Caki2 (cell line): ENCODE measurements around the gene DLK2. TPM values are rescaled to one million over a fixed set of nuclear protein-coding genes. Genes with fewer than 3 reads are reported as not detected.
"Not testable (repeated sequence)": the region's sequence is repeated elsewhere in the genome, so short reads cannot be mapped to it uniquely, and the experiment has no call there.

Experiments used
- DNase-seq: peaks from one replicate; pipeline ENCODE4 v3.0.0-alpha.2; 2015; ENCODE audit warnings: low read depth
- in situ Hi-C: cut with HindIII; loops from 2 replicates; pipeline ENCODE4 v1.10.0; 2016; ENCODE audit warnings: low sequenced_read_pairs, low pct_unique_long_range_greater_than_20kb, mixed read lengths
- total RNA-seq: library from RNA; depleted of rRNA; stranded (reverse); fragments of >200 nt; shearing (Covaris generic); gene quantifications from 2 replicates; pipeline ENCODE4 v1.2.3, GENCODE V29; 2014; ENCODE audit warnings: low replicate concordance

Gene DLK2
- total RNA-seq, 1 experiment from 2014 or later, result 0.07 TPM

DNA sequence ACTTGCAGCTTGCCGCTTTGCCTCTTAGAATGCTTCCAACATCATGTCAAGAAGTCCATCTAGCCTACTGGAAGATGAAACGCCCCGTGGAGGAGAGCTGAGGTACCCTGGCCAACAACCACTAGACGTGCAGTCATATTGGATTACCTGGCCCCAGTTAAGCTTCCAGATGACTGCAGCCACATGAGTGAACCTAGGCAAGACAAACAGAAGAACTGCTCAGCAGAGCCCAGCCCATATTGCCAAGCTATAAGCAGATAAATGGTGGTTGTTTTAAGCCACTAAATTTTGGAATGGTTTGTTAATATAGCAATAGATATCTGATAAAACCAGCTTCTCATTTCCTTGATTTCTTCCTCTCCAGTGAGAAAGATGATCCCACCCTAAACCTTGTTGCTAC is 4.7 kb upstream of the DLK2 start:
- no peak for DNase-seq
- in situ Hi-C loops, result no loop called here

DNA sequence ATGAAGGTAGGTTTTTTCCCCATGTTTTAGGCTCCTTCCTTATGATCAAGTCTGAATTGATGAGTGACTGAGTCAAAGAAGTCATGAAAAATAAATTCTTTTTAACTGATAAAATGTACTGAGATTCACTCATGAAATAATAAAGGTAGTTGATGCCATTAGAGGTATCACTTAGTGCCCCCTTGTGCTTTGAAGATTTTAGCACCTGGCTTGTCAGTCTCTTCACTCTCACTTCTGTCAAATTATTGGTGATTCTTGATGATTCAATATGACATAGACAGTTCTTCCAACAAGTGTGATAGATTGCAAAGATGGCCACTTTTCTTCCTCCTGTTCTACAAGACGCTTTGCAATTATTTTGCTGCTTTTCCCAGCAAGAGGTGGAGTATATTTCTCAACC is 4.2 kb upstream of the DLK2 start:
- DNase-seq, result no peak
- in situ Hi-C loops, result no loop called here

DNA sequence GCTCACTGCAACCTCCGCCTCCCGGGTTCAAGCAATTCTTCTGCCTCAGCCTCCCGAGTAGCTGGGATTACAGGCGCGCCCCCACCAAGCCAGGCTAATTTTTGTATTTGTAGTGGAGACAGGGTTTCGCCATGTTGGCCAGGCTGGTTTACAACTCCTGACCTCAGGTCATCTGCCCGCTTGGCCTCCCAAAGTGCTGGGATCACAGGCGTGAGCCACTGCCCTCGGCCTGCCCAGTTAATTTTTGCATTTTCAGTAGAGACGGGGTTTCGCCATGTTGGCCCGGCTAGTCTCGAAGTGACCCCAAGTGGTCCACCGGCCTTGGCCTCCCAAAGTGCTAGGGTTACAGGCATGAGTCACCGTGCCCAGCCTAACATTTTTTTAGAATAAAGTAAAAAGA is 2.8 kb upstream of the DLK2 start:
- in situ Hi-C loops, DNase-seq: not testable (repeated sequence)

- in situ Hi-C loops, result no loop called here
- DNase-seq, result no peak
Measured at GRCh38 chr6:43457643-43458042, 2.3 kb upstream of the DLK2 start.

- peak; percentile 77 for DNase-seq
- in situ Hi-C loops, result no loop called here
Measured at GRCh38 chr6:43454696-43455530, 435 bp downstream of the DLK2 start.

DNA sequence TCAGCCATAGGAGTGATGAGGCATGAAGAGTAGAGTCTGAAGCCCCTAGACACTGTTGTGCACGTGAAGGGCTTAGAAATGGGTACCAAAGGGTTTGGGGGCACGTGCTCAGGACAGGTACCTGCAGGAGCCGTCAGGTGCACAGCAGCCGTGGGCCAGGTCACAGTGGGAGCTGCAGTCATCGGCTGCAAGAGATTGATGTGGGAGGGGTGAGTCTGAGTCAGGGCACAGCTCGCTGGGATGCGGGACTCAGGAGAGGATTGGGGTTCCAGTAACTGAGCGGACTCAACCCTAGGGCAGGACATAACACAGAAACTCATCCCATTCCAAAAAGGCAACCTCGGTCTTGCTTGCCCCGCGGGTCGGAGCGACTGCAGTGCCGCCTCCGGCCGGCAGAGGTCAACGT is 1.1 kb downstream of the DLK2 start:
- in situ Hi-C loops, result no loop called here
- DNase-seq, result no peak

GRCh38 chr6:43453831-43454230 is 1.5 kb downstream of the DLK2 start:
- in situ Hi-C loops, result no loop called here
- no peak for DNase-seq

- DNase-seq, result no peak
- in situ Hi-C loops, result no loop called here
Measured at GRCh38 chr6:43452896-43453295, 2.5 kb downstream of the DLK2 start.

- DNase-seq, result no peak
- in situ Hi-C loops, result no loop called here
Measured at GRCh38 chr6:43451939-43452338, 3.4 kb downstream of the DLK2 start.

- DNase-seq, result no peak
- in situ Hi-C loops, result no loop called here
Measured at GRCh38 chr6:43451348-43451747, 4.0 kb downstream of the DLK2 start.

GRCh38 chr6:43450699-43451131 is 4.6 kb downstream of the DLK2 start:
- DNase-seq, result no peak
- in situ Hi-C loops, result no loop called here

DNA sequence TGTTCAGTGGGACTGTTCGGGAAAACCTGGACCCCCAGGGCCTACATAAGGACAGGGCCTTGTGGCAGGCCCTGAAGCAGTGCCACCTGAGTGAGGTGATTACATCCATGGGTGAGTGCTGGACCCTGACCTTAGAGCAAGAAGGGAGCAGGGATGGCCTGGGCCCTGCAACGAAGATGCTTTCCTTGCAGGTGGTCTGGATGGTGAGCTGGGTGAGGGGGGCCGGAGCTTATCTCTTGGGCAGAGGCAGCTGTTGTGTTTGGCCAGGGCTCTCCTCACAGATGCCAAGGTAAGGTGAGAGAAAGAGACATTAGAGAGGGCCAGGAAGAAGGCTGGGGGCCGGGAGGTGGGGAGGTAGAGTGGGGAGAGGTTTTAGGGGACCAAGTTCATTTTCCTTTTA is 6.4 kb downstream of the DLK2 start:
- in situ Hi-C loops, result no loop called here
- DNase-seq, result no peak

- in situ Hi-C loops, result no loop called here
- no peak for DNase-seq
Measured at GRCh38 chr6:43447604-43448003, 7.7 kb downstream of the DLK2 start.

DNA sequence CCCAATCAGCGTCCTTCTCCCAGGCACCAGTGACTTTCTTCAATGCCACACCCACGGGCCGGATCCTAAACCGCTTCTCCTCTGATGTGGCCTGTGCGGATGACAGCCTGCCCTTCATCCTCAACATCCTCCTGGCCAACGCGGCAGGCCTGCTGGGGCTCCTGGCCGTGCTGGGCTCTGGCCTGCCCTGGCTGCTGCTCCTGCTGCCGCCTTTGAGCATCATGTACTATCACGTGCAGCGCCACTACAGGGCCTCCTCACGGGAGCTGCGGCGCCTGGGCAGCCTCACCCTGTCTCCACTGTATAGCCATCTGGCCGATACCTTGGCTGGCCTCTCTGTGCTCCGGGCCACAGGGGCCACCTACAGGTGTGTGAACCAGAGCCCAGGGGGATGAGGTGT is 9.8 kb downstream of the DLK2 start:
- no peak for DNase-seq
- in situ Hi-C loops, result no loop called here

- in situ Hi-C loops, result no loop called here
- DNase-seq, result no peak
Measured at GRCh38 chr6:43444582-43444981, 10.8 kb downstream of the DLK2 start.

DNA sequence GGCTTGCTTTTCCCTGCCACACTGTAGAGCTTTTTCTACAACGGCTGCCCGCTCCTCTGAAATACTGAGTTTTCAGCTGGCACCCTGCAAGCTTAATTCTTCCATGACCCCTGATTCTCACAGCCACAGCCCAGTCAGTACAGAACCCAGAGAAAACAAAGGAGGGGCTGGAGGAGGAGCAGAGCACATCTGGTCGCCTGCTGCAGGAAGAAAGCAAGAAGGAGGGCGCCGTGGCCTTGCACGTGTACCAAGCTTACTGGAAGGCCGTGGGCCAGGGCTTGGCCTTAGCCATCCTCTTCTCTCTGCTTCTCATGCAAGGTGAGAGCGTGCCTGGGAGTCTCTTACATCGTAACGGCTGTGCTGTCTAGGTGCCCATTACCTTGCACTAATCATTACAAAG is 11.3 kb downstream of the DLK2 start:
- in situ Hi-C loops, result no loop called here
- no peak for DNase-seq

DNA sequence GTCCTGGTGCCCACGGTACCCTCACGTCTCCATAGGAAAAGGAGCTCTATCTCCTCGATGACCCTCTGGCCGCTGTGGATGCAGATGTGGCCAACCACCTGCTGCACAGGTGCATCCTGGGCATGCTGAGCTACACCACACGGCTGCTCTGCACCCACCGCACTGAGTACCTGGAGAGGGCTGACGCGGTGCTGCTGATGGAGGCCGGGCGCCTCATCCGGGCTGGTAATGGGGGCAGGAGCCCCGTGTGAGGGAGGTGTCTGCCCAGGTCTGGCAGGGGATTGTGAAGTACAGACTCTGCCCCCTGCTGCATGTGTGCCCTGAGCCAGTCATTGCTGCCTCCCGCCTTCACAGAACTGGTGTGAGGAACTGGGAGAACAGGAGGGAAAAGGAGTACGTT is 12.4 kb downstream of the DLK2 start:
- in situ Hi-C loops, result no loop called here
- DNase-seq, result no peak

DNA sequence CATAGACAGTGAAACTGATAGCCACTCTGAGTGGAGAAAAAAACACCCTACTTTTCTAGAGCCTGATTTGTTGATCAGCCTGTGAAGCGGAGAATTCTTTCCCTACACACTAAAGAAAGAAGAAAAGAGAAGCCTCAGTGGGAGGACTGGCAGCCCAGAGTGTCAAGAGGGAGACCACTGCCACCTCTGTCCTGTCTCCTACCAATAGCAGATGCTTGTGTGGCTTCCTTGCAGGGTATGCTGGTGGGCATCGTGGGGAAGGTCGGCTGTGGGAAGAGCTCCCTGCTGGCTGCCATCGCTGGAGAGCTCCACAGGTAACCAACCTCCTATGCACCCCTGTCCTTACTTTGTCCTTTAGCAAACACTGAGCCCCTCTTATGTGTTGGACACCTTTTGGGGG is 17.6 kb downstream of the DLK2 start:
- no peak for DNase-seq
- in situ Hi-C loops, result no loop called here

DNA sequence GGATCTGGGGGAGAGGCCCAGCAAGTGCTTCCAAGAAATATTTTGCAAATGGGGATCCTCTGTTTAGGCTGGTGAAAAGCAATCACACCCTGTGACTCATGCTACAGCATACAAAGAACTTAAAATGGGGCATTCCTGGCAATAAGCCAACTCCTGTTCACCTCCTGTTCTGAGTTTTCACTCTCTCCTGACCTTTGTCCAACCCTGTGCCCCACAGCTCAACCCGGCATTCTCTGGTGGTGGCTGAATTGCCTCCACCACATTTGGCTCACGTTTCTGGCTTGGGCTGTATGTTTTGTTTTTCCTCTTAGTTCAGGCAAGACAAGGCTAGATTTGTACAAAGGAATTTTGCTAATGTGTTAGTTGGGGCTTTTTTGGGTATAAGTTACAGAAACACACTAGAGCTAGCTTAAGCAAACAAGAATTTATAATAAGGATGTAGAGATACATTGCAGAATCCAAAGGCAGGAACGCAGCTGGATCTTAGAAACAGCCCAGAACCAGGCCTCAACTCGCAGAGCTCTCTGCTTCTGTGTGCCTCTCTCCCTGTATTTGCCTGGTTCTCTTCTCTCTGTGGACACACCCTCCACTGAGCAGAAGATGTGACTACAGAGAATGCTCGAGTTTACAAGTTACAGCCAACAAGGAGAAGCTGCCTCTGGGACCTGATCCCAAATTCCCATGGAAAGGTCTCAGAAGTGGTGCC is 18.6 kb downstream of the DLK2 start:
- peak; percentile 59 for DNase-seq
- in situ Hi-C loops, result no loop called here
